HPDE6-E6E7 (cell line): Measurements from ENCODE around the gene PCCB.
"Not testable (repeated sequence)": the region's sequence is repeated elsewhere in the genome, so short reads cannot be mapped to it uniquely, and the experiment has no call there.

Experiments
- DNase-seq: peaks from one replicate; pipeline ENCODE4 v3.0.0; 2011; ENCODE audit warnings: missing footprints; ENCODE audit errors: extremely low spot score

Gene PCCB

DNA sequence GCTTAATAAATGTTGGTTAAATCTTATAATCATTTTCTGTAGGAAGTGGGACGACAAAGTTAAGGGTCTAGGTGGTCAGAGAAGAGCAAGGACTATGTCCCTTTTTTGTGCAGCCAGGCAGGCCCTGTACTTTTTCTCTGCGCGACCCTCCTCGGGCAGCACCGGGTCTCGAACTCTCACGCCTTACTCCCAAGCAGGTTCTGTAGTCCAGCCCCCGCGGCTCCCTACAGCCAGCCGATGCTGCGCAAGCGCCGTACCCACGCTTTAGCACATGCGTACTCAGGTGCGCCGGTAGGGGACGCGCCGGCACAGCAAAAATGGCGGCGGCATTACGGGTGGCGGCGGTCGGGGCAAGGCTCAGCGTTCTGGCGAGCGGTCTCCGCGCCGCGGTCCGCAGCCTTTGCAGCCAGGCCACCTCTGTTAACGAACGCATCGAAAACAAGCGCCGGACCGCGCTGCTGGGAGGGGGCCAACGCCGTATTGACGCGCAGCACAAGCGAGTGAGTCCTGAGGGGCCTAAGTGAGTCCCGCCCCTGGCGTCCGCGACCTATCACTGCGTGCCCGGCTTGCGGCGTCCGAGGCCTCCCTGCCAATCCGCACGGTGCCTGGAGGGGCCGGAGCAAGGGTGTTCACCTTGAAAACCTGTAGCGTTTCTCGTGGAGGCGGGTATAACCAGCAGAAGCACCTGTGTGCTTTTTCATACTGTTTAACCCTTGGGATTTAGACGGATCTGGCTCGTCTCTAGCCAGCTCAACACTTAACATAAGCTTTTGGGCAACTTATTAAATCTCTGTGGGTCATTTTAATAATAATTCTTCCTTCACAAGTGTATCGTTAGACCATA lies at the start of gene PCCB:
Gene PCCB (plus strand): TSS at position 282 of the 844 bp plus-strand sequence. CDS start 36 bp downstream, at position 318.
- peak; percentile 95 for DNase-seq

DNA sequence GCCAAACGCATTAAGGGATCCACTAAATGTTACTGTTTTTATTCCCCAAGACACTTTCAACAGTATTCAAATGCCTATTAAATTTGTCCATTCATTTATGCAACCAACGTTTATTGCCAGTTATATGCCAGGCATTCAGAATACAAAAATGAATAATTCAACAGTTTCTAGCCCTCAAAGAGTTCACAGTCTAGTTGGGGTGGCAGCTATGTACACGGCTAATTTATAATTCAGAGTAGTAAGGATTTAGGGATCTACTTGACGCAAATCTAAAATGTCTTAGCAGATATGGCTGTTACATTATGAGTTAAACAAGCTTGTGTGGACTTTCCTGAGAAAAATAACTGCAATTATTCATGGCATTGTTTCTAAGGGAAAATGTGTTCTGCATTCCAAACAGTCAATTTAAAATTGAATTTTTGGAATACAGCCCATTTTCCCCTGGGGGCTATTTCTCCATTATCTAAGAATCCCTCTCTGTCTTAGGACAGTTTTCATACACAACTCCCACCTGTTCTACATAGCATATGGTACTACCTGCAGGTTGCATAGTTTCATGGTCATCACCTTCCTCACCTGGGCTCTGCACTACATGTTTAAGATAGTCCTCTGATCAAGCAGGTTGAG lies 42.5 kb upstream of the PCCB start:
- no peak for DNase-seq

DNA sequence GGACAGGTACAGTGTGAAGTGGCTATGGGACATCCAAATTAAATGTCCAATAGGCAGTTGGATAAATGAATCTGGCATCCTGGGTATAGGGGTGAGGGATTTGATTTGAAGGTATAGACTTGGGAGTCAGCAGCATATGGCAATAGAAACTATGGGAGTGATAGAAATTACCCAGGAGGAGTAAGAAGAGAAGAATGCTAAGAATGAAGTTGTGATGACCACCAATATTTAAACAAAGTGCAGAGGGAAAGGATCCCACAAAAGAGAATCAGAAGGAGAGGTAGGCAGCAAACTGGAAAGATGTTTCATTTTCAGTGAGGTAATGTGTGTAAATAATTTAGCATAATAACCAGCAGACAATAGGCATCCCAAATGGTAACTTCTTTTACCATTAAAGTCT lies 40.2 kb upstream of the PCCB start:
- DNase-seq: no peak

DNA sequence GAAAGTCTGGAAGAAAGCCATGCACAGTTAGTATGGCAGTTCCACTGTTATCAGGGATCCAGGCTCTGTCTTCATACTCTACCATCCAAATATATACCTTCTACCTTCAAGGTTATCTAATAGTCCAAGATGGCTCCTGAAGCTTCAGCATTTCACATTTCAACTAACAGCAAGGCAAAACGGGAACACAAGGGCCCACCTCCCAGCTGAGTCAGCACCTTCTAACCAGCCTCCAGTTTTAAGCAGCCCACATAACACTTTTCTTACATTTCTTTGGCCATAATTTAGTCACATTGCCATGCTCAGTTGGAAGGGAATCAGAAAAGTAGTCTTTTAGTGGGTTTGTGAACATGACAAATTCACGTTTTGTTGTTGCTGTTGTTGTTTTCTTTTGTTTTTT lies 38.6 kb upstream of the PCCB start:
- DNase-seq: no peak

DNA sequence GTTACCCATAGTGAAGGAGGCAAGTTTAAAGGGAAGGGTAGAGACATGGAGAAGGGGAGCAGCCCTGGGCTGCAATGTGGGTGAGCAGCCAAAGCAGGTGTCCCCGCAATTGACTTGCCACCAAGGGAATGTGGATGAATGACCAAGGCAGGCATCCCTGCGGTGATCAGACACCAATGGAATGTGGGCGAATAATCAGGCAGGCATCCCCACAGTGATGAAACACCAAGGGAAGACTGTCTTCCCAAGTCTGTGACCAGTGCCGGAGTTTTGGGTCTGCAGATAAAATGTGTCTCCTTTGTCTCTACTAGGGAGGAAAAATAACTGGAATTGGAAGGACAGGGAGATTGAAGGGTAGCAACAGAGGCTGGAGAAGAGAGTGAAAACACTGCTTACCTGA lies 27.4 kb upstream of the PCCB start:
- not testable (repeated sequence) for DNase-seq

DNA sequence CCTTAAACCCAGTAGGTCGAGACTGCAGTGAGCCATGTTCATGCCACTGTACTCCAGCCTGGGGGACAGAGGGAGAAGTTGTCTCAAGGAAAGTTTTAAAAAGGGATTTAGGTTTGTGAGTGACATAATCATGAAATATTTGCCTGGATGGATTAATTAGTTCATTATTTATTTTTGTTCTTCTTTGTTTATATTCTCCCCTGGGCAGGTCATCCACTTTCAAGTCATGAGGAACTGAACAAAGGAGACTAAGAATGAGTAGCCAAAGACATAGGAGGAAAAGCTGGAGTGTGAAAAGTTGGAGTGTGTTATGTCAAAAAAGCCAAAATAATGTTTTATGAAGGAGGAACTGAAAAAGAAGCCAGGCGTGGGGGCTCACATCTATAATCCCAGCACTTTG lies 17.7 kb upstream of the PCCB start:
- no peak for DNase-seq

DNA sequence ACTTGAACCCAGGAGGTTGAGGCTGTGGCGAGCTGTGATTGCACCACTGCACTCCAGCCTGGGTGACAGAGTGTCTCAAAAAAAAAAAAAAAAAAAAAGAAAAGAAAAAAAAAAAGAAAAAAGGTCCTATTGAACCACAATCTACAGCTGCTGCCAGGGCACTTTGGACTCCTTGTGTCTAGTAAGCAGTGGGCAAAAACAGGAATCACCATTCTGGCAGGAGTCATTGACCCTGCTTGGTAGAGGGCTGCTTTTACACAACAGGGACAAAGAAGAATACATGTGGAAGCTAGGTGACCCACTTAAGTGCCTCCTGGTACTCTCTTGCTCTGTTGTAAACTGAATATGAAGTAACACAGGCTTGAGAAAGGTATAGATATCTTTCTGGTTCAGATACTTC lies 14.6 kb upstream of the PCCB start:
- DNase-seq: no peak

DNA sequence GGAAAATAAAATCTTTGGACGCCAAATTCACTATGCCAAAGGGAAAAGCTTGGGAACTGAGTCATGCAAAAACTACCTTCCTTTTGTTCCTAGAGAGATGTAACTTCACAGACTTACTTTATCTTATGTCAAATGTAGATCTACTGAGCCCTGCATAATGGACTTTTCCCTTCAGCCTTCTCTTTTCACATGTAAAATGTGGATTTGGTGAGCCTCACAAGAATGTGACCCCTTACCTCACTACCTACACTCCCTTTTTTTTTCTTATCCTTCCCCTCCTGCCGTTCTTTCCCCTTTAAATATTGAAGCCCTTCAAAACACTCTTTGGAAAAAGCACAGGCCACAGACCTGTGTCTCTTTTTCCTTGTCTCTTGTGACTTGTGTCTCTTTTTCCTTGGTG lies 14.0 kb upstream of the PCCB start:
- no peak for DNase-seq

DNA sequence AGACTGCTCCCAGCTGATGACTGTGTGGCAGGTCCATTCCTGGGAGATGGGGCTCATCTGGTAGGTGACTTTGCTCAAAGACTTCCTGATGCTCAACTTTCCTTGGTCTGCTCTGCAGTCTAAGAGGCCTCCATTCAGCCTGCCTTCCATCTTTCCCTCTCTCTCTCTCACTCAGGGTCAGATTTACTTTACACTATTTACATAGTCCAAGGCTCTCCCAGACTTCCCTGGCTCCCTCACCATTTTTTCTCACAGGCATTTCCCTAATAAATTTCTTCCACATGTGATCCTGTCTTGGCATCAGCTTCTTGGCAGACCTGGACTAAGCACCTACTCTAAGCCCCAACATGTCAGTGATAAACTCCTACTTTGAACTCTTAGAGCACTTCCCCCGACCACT lies 13.0 kb upstream of the PCCB start:
- DNase-seq: no peak

DNA sequence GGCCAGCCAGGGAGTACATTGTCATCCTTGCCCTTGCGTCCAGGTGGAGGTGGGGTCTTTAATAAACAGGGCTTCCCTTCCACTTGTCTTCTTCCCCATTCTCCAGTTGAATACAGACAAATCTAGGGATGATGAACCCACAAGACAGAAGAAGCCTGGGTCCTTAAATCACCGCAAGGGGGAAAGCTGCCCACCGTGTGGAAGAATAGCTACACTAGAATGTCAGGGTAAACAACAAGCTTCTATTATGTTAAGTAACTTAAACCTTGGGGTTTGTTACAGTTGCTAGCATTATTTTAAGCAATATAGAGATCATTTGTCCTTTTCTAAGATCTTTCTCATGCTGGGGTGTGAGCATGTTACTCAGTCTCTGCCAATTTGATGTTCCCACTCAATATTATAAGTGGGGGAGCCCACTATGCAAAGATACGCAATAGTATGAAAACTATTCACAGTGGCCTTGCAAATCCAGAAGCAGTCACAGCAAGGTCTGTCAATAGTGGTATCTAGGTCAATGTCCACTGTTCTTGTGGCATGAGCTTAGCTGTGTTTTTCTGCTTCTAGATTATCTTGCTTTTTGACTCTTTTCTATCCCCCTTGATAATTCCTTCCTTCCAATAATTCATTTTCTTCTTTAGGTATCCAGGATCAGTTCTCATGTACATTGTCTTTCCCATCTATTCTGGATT lies 12.0 kb upstream of the PCCB start:
- no peak for DNase-seq

DNA sequence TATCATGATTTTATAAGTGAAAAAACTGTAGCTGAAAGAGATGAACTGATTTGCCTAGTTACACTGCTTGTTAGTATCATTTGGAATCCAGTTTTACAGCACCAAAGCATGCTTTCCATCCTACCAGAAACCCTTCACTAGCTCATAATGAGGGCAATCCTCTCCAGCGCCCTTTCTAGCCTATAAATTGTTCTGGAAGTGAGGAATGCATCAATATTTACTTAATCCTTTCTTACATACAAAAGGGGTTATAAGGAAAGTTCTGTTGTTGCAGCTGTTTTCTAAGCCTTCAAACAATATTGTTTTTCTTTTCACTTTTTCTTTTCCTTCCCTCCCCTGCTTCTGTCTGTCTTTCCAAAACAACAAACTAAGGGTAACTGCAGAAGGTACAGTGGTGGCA lies 11.0 kb upstream of the PCCB start:
- DNase-seq: no peak

DNA sequence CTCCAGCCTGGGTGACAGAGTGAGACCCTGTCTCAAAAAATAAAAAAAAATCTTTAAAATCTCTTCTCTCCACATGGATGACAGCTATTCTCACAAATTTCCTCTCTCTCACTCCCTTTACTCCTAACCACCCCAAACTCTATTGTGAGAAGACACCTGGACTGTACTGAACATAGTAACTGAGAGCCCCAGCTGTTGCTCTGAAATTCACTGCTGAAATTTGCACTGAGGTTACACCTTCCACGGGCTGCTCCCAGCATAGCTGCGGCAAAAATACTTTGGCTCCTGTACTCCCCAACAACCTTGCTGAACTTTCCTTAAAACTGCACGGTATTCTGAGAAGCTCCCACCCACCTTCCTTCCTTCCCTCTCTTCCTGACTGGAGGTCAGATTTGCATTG lies 4.4 kb upstream of the PCCB start:
- no peak for DNase-seq

DNA sequence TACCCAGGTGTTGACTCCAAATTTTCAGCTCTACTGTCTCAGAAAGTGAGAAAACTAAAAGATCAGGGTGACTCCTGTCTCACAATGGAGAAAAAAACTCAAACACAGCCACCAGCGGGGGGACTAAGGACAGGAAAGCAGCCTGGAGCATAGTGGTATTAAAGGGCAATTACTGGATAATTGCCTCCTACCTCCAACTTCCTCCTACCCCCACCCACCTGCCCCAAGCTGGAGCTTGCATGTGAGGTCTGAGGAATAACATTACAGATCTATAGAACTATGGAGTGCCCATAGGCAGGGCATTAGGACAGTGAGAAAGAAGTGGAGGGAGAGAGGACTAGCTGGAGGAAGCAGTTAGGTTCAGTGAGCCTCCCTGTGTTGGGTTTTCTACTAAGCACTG lies 2.7 kb upstream of the PCCB start:
- no peak for DNase-seq

DNA sequence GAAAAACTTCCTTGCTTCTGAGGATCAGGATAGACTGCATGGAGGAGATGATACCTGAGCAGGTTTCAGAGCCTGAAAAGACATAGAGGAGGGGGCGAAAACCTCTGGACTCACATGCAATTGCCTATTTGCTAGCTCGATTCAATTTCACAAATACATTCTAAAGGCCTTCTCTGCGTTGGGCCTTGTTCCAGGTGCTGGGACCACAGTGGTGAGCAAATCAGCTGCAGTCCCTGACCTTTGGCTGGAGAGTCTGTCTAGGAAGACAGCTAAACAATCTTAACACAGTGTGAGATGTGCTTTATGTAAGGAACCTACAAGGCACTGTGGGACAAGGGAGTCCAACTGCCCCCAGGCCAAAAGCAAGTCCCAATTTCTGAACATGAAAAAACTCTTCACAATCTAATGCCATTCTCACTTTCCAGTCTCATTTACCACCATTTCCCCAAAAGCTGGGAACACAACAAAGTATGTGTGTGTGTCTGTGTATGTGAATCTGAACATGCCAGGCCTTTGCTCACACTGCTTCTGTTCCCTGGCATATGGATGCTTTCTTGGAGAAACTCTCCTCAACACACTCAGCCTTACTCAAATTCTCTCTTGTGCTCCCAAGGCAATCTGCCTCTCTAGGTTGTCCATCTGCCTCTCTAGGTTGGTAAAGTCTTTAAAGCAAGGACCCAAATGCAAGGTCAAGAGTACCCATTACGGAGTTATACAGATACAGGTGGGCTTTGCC lies 2.1 kb upstream of the PCCB start:
- DNase-seq: no peak

DNA sequence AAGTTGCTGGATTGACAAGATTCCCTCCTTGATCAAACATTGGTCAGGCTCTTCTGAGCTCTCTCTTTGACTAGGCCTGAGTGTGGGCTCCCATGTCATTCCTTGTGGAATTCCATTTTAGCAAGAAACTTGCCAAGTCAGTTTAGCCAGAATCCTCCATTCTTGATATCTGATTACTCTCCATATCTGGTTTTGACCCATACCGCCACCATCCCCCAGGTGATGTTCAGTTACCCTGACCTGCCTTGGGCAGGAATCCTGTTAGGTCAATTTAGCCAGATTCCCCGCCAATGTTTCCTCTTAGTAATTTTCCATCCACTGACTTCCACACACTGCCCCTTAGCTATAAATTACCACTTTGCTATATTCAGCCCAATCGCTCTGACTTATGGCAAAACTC lies 1.0 kb upstream of the PCCB start:
- DNase-seq: no peak

DNA sequence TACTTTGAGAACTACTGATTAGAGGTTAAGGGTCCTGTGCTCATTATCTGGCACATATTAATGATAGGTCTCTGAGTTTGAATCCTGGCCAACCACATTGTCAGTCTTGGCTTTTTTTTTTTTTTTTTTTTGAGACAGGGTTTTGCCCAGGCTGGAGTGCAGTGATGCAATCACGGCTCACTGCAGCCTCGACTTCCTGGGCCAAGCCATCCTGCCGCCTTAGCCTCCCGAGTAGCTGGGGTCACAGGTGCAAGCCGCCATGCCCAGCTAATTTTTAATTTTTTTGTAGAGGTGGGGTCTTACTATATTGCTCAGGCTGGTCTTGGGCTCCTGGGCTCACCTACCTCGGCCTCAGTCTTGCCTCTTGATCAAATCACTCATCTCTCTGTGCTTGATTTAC lies 547 bp upstream of the PCCB start:
- DNase-seq: no peak

DNA sequence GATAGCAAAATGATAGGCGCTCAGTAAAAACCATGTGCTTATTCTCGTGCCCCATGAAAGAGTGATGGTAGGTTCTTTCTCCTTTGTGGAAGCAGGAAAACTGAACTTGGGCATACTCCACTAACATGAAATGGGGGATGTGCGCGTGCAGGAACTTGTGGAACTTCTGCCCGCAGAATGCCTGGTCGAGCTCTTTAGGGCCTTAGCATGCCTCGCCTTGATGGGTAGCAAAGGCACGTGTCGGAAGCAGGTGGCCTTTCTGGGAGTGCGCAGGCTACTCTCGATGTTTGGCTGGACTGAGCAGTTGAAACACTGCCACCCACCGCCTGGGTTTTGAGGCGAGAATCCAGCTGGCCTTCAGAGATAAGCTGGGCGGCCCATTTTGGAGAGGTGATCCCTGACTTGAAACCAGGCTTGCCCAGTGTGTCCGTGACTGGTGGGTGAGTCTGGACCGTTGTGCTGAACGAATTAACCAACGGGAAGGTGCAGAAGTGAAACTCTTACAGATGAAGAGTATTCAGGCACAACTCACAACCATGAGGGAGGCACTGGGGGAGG lies 842 bp downstream of the PCCB start:
- peak; percentile 23 for DNase-seq

DNA sequence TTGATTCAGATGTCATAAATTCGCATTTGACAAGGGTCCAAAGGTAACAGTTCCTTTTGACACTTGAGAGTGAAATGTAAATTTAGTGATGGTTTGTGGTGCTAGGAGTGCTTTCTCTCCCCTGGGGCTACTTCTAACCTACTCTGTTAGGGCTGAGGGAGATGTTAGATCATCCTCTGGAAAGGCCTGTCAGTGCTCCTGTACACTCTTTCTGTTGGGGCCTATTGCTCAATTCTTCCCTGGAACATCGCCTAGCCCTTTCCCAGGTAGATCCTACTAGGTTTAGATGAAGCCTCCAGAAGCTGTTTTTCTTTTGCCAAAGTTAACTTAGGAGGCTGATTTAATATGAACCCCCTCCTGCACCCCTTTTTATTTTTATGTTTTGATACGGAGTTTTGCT lies 1.4 kb downstream of the PCCB start:
- DNase-seq: no peak

DNA sequence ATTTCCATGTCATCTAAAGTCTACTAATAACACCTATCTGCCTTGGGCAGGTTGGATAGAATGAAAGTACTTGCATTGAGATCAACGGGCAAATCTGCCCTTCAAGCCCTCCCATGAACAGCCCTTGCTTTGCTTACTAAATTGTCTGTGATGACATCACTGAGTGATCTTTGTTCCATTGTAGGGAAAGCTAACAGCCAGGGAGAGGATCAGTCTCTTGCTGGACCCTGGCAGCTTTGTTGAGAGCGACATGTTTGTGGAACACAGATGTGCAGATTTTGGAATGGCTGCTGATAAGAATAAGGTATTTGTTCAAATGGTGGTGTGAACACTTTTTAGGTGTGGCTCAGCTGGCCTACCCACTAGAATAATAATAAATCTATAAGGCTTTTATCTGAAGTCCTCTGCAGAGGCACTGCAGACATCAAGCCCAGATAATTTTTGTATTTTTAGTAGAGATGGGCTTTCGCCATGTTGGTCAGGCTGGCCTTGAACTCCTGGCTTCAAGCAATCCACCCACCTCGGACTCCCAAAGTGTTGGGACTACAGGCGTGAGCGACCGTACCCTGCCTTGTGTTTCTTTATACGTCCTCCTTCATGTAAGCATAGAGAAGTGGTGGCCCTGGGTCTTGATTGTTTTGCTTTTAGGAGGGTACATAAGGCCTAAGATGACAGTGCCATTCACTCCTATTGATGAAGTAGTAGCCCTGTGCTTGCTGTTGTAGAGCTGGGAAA lies 5.7 kb downstream of the PCCB start:
- no peak for DNase-seq

DNA sequence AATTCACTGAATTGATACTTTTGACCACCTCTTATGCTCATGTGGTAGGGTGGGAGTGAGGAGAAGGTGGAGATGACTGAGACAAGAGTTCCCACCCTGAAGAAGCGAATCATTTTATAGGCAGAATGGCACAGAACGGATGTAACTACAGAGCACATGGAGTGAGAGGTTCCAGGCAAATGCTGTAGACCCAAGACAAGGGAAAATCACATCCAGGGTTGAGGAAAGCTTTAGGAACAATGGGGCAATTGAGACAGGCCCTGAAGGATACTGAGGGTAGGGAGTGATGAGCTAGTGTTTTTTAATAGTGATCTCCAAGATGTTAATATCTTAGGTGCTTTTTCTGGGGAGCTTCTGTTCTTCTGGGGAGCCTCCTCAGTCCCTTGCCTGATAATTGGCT lies 8.1 kb downstream of the PCCB start:
- no peak for DNase-seq

DNA sequence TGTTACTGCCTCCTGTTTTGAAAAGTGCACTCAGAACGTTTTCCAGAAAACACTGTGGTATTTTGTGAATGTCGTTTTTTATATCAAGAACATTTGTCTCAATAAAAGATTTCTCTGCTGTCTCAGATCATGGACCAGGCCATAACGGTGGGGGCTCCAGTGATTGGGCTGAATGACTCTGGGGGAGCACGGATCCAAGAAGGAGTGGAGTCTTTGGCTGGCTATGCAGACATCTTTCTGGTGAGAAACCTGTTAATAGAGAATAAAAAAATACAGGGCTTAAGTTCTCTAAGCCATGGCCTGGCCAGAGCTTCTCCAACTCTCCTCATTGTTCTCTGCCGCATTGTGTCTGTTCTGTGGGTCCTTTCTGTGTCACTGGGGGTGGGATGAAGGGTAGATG lies 11.7 kb downstream of the PCCB start:
- no peak for DNase-seq
